K562 (cell line): ENCODE results near the gene BRF1.

Experiments used
- ATF4 ChIP-seq: fragments of 450-650 bp; formaldehyde crosslinking; IDR thresholded peaks from 2 replicates; pipeline ENCODE4 v1.4.0; 2022; ENCODE audit warnings: mild to moderate bottlenecking, moderate library complexity
- CTCF ChIP-seq, 3 experiments: IDR thresholded peaks in 2 of 3; conservative IDR thresholded peaks in 1 of 3; 2 replicates each; pipeline ENCODE4 v1.5.1; 2011 to 2012; ENCODE audit warnings: low read length in 3 of 3, mild to moderate bottlenecking in 3 of 3, control low read depth in 2 of 3, improper control_type of control experiment in 1 of 3, inconsistent platforms in 1 of 3, low read depth in 1 of 3, mixed read lengths in 1 of 3, moderate library complexity in 1 of 3; ENCODE audit not compliant: insufficient read depth in 2 of 3
- EGR1 ChIP-seq: fragments of 450-650 bp; conservative IDR thresholded peaks from 2 replicates; pipeline ENCODE4 v1.6.1; 2017; ENCODE audit warnings: mild to moderate bottlenecking
- HDAC2 ChIP-seq: fragments of 450-650 bp; IDR thresholded peaks from 2 replicates; pipeline ENCODE4 v1.6.1; 2016; ENCODE audit warnings: mild to moderate bottlenecking
- ILK ChIP-seq: fragments of 450-650 bp; IDR thresholded peaks from 2 replicates; pipeline ENCODE4 v1.6.1; 2016; ENCODE audit warnings: missing genetic modification characterization, low read depth, mild to moderate bottlenecking, missing compliant biosample characterization, moderate library complexity, borderline replicate concordance
- NCOA1 ChIP-seq: fragments of 450-650 bp; IDR thresholded peaks from 2 replicates; pipeline ENCODE4 v1.6.1; 2016; ENCODE audit warnings: low read depth
- PATZ1 ChIP-seq: fragments of 250-450 bp; sonication (Bioruptor Pico); IDR thresholded peaks from 2 replicates; pipeline ENCODE4 v1.5.0; 2020; ENCODE audit warnings: mild to moderate bottlenecking, borderline replicate concordance
- RCOR1 ChIP-seq, 2 experiments: IDR thresholded peaks; 2 replicates each; pipeline ENCODE4 v1.6.1; 2012; ENCODE audit warnings: low read depth in 2 of 2, low read length in 2 of 2, borderline replicate concordance in 1 of 2, improper control_type of control experiment in 1 of 2
- THAP7 ChIP-seq: fragments of 250-450 bp; sonication (Bioruptor Pico); IDR thresholded peaks from 2 replicates; pipeline ENCODE4 v1.5.0; 2021
- ZNF175 ChIP-seq: fragments of 200-800 bp; sonication (Bioruptor generic); IDR thresholded peaks from 2 replicates; pipeline ENCODE4 v1.6.1; 2016; ENCODE audit warnings: low read depth, mild to moderate bottlenecking, missing genetic modification characterization, missing compliant biosample characterization

- TF ChIP-seq ZNF175 (CRISPR knock-in tag) = no peak
- no peak for TF ChIP-seq THAP7
- TF ChIP-seq PATZ1 = no peak
- TF ChIP-seq ILK (tag) = no peak
- TF ChIP-seq EGR1 = no peak
- TF ChIP-seq ATF4 (CRISPR knock-in tag) = no peak
- no peak for TF ChIP-seq CTCF (IDR thresholded peaks at IDR 0.05 in 2 of 3, conservative IDR thresholded peaks at IDR 0.05 in 1 of 3; ENCODE audit: insufficient read depth in 2 of 3, low read depth in 1 of 3, low read length in 3 of 3)
- TF ChIP-seq RCOR1 (IDR thresholded peaks at IDR 0.05; ENCODE audit: borderline replicate concordance in 1 of 2, low read depth in 2 of 2, low read length in 2 of 2) = no peak
- TF ChIP-seq NCOA1 = no peak
- TF ChIP-seq HDAC2 = no peak
Observed at GRCh38 chr14:105247715-105248367, 53.0 kb downstream of the BRF1 start.
